Cardiac septum (tissue), 1 donor: ENCODE results near the gene C1orf74. TPM values are rescaled to one million over a fixed set of nuclear protein-coding genes. Genes with fewer than 3 reads are reported as not detected.
"Not testable (repeated sequence)": the region's sequence is repeated elsewhere in the genome, so short reads cannot be mapped to it uniquely, and the experiment has no call there.

Experiments
- DNase-seq: peaks from one replicate; pipeline ENCODE4 v3.0.0-alpha.2; 2020; ENCODE audit warnings: low spot score
- intact Hi-C: fragments of 100-400 bp; cut with DNase I; formaldehyde crosslinking; loops from one replicate; pipeline ENCODE4 v1.14.0; 2022
- total RNA-seq: library from RNA; stranded (reverse); fragmentation: NEBNext Ultra II Directional; extraction: Animal tissue kit (Norgen Biotek cat#: 25700); gene quantifications from one replicate; pipeline ENCODE4 v1.2.1, GENCODE V29; 2021
- donor health status: DM: no; HTN: no; CAD: no.

The C1orf74 gene
- total RNA-seq, 1 donor from 2014 or later = 1.6 TPM

DNA sequence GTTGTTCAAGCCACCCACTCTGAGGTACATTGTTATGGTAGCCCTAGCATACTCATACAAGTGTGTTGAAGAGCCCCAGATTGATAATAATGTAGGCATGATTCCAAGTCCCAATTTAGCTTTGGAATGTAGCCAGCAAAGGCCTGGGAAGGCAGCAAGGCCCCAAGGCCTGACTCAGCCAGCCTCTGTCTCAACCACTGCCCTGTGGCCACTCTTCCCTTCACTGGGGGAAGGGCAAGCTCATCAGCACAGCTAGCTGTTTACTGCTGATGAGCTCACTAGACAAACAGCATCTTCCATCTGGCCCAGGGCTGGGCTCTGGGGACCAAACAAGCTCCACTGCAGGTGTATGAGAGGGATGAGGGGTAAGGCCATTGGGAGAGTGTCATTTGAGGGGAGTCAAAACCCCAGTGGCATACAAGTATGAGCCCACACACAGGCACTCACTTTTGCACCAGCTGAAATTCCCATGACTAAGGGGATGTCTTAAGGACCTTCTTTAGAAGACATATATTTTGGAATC lies 23.8 kb upstream of the C1orf74 start:
- DNase-seq = peak; percentile 86
- intact Hi-C loops = no loop called here

- intact Hi-C loops = no loop called here
- DNase-seq = no peak
Observed at GRCh38 chr1:209807509-209807908, 23.1 kb upstream of the C1orf74 start.

DNA sequence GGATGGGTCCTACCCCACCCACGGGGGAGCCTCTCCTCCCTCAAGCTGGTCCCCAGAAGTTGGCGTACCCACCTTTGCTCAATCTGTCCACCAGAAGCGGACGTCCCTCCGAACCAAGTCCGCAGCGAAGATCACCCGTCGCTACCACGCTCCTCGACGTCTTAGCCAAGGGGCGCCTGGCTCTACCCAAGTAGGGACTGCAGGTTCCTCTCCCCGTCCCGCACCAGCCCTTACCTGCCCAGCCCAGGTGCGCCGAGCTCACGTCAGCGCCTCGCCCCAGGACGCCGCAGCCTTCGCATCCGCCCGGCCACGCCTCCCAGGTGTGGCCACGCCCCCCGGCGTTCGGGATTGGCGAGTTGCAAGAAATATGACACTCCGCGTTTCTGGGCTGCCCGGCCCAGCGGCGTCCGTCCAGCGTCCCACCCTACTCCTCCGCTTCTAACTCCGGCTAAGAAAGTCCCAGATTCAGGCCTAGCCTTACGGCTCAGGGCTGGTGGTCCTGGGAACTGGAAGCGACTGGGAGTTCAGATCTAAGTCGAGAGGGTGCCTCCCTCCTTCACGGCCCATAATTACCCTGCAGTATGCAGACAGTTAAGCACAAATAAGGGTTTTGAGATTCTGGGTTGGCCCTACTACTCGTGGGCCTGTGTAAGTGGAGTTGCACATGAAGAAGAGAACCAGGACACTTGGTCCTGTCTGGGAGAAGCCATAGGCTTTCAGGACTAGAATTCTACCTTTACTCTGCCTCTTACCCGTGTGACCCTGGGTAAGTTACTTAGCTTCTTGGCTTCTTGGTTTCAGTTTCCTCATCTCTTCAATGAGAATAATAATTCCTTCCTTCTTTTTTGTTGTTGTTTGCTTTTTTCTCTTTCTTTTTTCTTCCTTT lies 21.8 kb upstream of the C1orf74 start, which contains the start of gene IRF6:
Gene IRF6 (minus strand): TSS at position 268 of the 886 bp plus-strand sequence. CDS start 4,729 bp downstream, outside the sequence.
- intact Hi-C loops = no loop called here
- peak; percentile 91 for DNase-seq

DNA sequence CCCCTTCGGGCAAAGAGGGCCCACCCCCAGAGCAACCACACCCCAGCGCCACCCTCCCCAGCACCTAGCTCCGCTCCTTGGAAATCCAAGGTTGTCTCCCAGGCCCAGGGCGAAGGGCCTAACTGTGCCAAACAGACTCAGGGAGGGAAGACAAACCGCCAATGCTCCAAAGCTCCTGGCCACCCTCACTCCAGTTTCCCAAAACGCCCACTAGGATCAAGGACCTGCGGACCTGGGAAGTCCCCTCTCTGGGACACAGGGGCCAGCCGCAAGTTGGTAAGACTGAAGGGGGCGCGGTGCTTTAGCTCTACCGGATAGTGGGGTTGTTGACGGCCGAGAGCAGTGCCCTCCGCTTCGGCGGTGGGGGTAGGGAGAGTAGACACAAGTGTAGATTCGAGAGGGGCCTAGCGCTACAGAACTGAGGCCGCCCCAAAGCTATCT lies 21.0 kb upstream of the C1orf74 start:
- no peak for DNase-seq

DNA sequence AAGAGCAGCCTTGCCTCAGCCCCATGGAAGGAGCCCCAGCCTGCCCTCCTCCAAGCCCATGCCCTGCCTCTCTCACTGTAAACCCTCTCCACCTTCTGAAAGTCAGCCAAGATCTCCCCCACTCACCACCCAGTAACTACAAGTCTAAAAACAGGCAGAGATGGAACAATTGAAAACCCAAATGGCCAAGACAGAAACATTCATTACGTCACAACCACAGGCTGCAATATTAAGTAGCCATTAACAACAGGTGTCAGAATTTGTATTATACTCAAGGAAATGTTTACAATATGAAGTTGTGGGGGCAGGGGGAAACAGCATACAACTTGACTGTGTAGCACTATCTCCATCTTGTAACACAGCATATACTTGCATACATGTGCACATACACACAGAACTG lies 19.2 kb upstream of the C1orf74 start:
- intact Hi-C loops = no loop called here
- DNase-seq = no peak

More for the DNA sequence above, 21.0 kb upstream of the C1orf74 start:
- intact Hi-C loops = no loop called here

DNA sequence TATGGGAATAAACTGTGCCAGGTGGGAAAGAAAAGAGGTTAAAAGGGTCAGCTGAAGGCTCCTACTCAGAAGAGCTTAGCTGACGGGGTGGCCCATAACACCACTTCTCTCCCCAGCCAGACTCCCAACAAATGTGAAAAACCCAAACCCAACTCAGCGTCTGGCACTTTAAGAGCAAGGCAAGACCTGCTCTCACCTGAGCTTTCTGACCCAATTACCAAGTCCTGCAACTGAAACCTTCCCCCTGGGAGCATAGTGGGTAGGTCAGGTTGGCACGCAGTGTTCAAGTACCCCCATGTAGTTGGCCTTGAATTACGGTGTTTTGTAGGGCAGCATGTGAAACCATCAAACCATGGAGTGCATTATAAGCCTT lies 18.4 kb upstream of the C1orf74 start:
- intact Hi-C loops = no loop called here

GRCh38 chr1:209802117-209802779 lies 17.9 kb upstream of the C1orf74 start:
- no peak for DNase-seq
- intact Hi-C loops = no loop called here

More for the DNA sequence above, 18.4 kb upstream of the C1orf74 start:
- DNase-seq = no peak

DNA sequence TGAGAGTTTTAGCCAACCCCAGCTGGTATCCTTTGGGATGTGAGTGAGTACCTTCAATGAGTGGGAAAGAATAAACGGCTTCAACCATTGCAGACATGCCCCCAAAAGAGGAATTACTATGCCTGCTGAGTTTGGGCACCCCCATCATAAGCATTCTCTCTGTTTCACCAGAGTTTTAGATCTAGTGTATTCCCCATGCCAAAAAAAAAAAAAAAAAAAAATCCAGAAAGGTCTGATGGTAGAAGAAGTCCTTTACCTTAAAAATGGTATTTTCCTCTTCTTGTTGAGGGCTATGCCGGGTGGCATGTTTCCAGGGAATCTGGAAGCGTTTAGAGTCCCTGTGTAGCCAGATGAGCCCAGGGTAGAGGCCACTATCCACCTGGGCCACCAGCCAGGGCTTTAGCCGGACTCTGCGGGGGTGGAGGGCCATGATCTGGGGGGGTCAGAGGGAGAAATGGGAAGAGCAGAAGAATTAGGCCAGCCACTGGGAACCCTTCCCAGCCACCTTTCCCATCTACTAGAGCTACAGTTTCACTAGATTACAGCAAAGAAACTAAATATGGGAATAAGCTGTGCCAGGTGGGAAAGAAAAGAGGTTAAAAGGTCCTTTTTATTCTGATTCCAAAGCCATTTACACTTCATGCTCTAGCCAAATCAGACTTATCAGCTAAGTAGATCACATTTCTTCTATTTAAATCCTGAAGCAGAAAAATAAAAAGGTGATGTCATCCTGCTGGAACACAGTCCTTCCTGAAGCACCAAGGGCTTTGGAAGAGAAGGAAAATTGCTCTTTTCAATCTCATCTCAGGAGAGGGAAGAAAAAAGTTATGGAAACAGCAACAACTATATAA lies 16.9 kb upstream of the C1orf74 start:
- DNase-seq = peak; percentile 86
- intact Hi-C loops = no loop called here

DNA sequence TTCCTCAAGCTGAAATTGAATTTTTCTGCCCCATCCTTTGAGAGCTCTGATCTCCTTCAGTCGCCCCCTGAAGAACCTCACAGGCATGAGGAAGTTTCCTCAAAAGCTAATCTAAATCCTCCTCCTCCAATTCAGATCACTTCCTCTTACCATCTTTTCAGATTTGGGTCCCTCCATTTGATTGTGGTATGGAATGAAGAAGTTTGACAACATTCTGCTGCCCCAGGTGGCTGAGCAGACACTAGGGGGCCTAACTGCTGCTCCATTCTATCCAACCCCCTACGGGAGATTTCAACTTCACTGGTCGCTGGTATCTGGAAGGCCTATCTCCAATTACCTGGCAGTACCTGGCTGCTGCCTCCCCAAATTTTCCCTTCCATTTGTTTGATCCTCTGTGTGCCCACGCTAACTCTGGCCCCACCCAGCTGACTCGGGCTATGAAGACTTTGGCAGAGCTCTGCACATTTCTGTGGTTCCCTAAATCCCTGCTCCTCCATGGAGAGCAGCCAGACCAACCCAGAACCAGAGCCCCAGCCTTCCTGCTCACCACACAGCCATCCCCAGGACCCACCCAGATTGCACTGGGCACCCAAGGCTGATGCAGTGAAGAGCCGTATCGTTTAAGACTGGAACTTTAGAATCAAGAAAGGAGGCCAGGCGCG lies 13.8 kb upstream of the C1orf74 start:
- intact Hi-C loops = no loop called here
- no peak for DNase-seq

DNA sequence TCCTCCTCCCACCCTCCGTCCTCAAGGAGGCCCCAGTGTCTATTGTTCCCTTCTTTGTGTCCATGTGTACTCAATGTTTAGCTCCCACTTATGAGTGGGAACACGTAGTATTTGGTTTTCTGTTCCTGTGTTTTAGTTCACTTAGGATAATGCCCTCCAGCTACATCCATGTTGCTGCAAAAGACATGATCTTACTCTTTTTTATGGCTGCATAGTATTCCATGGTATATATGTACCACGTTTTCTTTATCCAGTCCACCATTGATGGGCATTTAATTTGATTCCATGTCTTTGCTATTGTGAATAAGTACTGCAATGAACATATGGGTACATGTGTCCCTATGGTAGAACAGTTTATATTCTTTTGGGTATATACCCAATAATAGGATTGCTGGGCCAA lies 9.4 kb upstream of the C1orf74 start:
- intact Hi-C loops, DNase-seq: not testable (repeated sequence)

GRCh38 chr1:209791920-209792319 lies 7.6 kb upstream of the C1orf74 start:
- no peak for DNase-seq
- intact Hi-C loops = no loop called here

- intact Hi-C loops = no loop called here
- no peak for DNase-seq
Observed at GRCh38 chr1:209790286-209791193, 6.2 kb upstream of the C1orf74 start.

DNA sequence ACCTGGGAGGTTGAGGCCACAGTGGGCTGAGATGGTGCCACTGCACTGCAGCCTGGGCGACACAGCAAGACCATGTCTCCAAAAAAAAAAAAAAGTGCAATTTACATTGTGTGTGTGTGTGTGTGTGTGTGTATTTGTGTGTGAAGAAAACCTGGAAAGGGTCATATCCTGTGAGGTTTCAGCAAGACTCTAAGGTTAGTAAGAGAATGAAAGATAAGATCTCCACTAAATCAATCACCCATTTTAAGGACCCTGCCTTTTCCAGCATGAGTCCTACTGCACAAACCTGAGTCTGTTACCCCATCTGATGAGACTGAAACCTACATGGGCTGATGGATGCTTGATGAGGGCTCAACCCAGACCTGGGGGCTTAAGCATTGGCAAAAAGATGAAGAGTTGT lies 4.9 kb upstream of the C1orf74 start:
- intact Hi-C loops = no loop called here
- DNase-seq = no peak

- DNase-seq = no peak
Observed at GRCh38 chr1:209787551-209787950, 3.2 kb upstream of the C1orf74 start.

GRCh38 chr1:209786146-209786545 lies 1.8 kb upstream of the C1orf74 start:
- intact Hi-C loops = no loop called here
- no peak for DNase-seq

More at GRCh38 chr1:209787551-209787950, 3.2 kb upstream of the C1orf74 start:
- intact Hi-C loops = no loop called here

- intact Hi-C loops = no loop called here
- no peak for DNase-seq
Observed at GRCh38 chr1:209785592-209785991, 1.2 kb upstream of the C1orf74 start.

GRCh38 chr1:209783386-209783785 lies 973 bp downstream of the C1orf74 start:
- intact Hi-C loops = no loop called here
- DNase-seq = no peak

DNA sequence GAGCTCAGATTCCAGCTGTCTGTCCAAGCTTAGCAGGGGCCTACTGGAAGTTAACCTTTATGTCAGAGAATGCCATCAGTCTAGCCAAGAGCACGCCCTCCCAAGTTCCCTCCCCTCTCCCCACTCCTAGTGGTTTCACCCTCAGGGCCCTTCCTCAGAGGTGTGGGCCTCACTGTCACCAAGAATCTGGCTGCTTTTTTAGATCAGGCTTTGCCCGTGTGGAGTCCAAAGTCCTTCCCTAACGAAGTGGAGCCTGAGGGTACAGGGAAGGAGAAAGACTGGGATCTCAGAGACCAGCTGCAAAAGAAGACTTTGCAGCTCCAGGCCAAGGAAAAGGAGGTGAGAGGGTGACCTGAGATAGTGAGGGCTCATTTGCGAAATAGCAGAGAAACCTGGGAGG lies 4.1 kb downstream of the C1orf74 start:
- no peak for DNase-seq
- intact Hi-C loops = no loop called here
